ENCODE measurements around the gene SNX11.
"Not testable (repeated sequence)": the region's sequence is repeated elsewhere in the genome, so short reads cannot be mapped to it uniquely, and the experiment has no call there.

Gene SNX11

DNA sequence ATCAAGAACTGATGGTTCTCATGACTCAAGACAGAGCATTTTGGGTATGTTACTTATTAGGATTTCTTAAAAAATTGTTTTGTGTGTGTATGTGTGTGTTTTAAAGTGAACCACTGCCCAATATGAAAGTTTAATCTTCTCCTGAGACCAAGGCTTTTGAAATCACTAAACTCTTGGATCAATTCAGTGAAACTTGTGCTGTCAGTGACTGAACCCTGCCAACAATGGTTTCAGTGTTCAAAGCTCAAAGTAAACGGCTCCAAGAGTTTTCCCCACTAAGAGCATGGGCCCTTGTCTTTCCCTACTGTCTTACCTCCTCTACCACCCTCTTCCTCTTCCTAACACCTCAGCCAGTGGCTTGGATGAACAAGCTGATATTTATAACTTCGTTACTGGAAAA is 37.4 kb upstream of the SNX11 start:
- DNase-seq (ENCODE audit: extremely low read depth, insufficient read length): no peak
- TF ChIP-seq, protein P1, sequence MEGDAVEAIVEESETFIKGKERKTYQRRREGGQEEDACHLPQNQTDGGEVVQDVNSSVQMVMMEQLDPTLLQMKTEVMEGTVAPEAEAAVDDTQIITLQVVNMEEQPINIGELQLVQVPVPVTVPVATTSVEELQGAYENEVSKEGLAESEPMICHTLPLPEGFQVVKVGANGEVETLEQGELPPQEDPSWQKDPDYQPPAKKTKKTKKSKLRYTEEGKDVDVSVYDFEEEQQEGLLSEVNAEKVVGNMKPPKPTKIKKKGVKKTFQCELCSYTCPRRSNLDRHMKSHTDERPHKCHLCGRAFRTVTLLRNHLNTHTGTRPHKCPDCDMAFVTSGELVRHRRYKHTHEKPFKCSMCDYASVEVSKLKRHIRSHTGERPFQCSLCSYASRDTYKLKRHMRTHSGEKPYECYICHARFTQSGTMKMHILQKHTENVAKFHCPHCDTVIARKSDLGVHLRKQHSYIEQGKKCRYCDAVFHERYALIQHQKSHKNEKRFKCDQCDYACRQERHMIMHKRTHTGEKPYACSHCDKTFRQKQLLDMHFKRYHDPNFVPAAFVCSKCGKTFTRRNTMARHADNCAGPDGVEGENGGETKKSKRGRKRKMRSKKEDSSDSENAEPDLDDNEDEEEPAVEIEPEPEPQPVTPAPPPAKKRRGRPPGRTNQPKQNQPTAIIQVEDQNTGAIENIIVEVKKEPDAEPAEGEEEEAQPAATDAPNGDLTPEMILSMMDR (IDR thresholded peaks at IDR 0.05; ENCODE audit: insufficient read depth, low read length, poor library complexity, severe bottlenecking): no peak
- Histone ChIP-seq H3K36me3 (ENCODE audit: control insufficient read depth, insufficient read depth, low read length) (peaks cover 7% of the 10 kb centered on the region), H3K4me3 (replicated peaks; ENCODE audit: low read depth, low read length) (no peak overlapping the region), H3K27me3 (replicated peaks; ENCODE audit: control insufficient read depth, insufficient read depth, low read length) (no peaks in the 10 kb centered on the region)

DNA sequence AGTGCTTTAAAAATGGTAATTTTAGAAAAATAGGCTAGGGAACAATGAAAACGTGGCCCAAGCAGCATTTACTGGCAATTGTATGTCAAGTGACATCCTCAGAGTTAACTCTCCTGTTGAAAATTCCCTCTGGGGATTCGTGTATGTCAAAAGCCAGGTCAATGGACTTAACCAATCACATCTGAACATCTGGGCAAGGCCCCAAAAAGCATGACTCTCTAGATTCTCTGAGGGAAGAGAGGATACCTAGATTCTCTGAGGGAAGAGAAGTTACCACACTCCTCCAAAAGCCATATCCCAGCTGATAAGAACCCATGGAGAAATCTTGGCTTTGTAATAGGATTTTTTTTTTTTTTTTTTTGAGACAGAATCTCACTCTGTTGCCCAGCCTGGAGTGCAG is 35.9 kb upstream of the SNX11 start:
- no peak for DNase-seq (ENCODE audit: extremely low read depth, insufficient read length)
- Histone ChIP-seq H3K27me3 (replicated peaks; ENCODE audit: control insufficient read depth, insufficient read depth, low read length) (no peaks in the 10 kb centered on the region), H3K36me3 (ENCODE audit: control insufficient read depth, insufficient read depth, low read length) (peaks cover 6% of the 10 kb centered on the region), H3K4me3 (replicated peaks; ENCODE audit: low read depth, low read length) (no peak overlapping the region)
- TF ChIP-seq, protein P1 (IDR thresholded peaks at IDR 0.05; ENCODE audit: insufficient read depth, low read length, poor library complexity, severe bottlenecking): no peak

DNA sequence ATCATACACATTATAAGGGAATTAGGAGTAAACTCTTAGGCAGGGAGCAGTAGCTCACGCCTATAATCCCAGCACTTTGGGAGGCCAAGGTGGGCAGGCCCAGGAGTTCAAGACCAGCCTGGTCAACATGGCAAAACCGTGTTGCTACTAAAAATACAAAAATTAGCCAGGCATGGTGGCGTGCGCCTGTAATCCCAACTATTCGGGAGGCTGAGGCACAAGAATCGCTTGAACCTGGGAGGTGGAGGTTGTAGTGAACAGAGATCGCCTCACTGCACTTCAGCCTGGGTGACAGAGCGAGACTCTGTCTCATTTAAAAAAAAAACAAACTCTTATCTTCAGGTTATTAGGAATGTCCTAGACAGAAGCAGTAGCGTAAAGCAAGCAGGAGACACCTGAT is 34.8 kb upstream of the SNX11 start:
- not testable (repeated sequence) for H3K27me3 ChIP-seq (replicated peaks; ENCODE audit: control insufficient read depth, insufficient read depth, low read length); H3K36me3 ChIP-seq (ENCODE audit: control insufficient read depth, insufficient read depth, low read length); H3K4me3 ChIP-seq (replicated peaks; ENCODE audit: low read depth, low read length); DNase-seq (ENCODE audit: extremely low read depth, insufficient read length)

DNA sequence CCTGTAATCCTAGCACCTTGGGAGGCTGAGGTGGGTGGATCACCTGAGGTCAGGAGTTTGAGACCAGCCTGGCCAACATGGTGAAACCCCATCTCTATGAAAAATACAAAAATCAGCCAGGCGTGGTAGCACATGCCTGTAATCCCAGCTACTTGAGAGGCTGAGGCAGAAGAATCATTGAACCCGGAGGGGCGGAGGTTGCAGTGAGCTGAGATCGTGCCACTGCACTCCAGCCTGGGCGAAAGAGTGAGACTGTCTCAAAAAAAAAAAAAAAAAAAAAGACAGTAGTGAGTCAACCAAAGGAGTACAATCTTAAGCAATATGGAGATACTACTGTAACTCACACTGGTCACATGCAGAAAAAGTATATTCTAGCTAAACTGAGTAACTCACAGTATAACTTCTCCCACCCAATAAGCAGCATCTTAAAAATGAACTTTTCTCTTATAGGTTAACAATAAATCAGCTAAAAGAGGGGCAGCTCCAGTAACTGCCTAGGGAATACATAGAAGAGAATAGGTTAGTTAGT is 33.9 kb upstream of the SNX11 start:
- H3K4me3 ChIP-seq (replicated peaks; ENCODE audit: low read depth, low read length); DNase-seq (ENCODE audit: extremely low read depth, insufficient read length); H3K36me3 ChIP-seq (ENCODE audit: control insufficient read depth, insufficient read depth, low read length): not testable (repeated sequence)

DNA sequence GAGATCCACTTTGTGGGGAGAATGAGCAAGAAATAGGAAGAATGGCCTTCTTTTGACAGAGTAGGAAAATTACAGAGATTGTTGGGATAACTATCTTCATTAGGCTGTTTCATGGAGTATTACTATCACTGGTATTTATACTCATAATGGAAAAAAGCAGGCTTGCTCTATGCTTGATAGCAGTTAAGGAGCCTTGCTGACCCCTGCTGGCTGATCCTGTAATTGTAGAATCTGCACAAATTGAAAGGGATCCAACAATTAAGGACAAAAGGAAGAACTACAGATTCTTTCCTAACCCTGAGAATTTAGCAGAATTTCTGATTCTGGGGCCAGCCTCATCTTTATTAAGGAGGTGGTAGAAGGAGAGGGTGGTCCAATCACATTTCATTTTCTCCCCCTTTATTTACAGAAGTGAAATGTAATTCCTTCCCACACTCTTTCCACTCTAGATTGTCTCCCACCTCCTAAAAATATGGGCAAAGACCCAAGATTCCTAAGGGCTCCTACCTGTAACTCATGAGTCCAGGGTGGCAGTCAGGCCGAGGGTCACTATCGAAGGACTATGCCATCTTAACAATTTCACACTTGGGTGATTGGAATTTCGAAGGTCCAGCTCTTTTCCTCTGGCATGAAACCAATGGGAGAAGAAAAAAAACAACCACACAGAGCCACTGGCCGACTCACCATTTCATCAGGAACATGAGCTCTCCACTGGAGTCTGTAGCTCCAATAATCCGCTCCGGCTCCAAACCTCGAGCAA is 33.1 kb upstream of the SNX11 start:
- H3K36me3 ChIP-seq (ENCODE audit: control insufficient read depth, insufficient read depth, low read length): peaks cover 6% of the 10 kb centered on the region
- H3K4me3 ChIP-seq (replicated peaks; ENCODE audit: low read depth, low read length): no peak overlapping the region
- H3K27me3 ChIP-seq (replicated peaks; ENCODE audit: control insufficient read depth, insufficient read depth, low read length): no peaks in the 10 kb centered on the region
- no peak for DNase-seq (ENCODE audit: extremely low read depth, insufficient read length)
- TF ChIP-seq, protein P1 (IDR thresholded peaks at IDR 0.05; ENCODE audit: insufficient read depth, low read length, poor library complexity, severe bottlenecking): peak; percentile 74

More for the DNA sequence above, 33.9 kb upstream of the SNX11 start:
- not testable (repeated sequence) for H3K27me3 ChIP-seq (replicated peaks; ENCODE audit: control insufficient read depth, insufficient read depth, low read length)

DNA sequence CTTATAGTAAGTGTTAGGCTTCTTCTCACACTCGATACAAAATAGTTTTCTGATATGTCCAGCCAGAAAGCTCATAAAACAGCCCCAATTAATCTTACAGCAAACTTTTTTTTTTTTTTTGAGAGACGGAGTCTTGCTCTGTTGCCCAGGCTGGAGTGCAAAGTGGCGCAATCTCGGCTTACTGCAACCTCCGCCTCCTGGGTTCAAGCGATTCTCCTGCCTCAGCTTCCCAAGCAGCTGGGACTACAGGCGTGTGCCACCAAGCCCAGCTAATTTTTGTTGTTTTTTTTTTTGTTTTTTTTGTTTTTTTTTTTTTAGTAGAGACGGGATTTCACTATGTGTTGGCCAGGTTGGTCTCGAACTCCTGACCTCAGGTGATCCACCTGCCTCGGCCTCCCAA is 30.4 kb upstream of the SNX11 start:
- not testable (repeated sequence) for DNase-seq (ENCODE audit: extremely low read depth, insufficient read length); H3K27me3 ChIP-seq (replicated peaks; ENCODE audit: control insufficient read depth, insufficient read depth, low read length); H3K36me3 ChIP-seq (ENCODE audit: control insufficient read depth, insufficient read depth, low read length); H3K4me3 ChIP-seq (replicated peaks; ENCODE audit: low read depth, low read length)

DNA sequence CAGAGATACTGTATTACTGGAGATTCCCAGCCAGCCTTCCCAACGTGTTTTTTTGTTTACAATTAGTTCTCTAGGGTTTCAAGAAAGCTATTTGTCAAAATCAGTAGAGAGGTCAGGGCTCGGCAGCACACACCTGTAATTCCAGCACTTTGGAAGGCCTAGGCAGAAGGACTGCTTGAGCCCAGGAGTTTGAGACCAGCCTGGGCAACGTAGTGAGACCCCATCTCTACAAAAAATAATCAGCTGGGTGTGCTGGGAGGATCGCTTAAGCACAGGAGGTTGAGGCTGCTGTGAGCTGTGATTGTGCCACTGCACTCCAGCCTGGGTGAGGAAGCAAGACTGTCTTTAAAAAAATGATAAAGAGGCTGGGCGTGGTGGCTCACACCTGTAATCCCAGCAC is 25.7 kb upstream of the SNX11 start:
- TF ChIP-seq, protein P1 (IDR thresholded peaks at IDR 0.05; ENCODE audit: insufficient read depth, low read length, poor library complexity, severe bottlenecking): no peak
- DNase-seq (ENCODE audit: extremely low read depth, insufficient read length): no peak
- Histone ChIP-seq H3K36me3 (ENCODE audit: control insufficient read depth, insufficient read depth, low read length) (no peaks in the 10 kb centered on the region; the same call in 1 of the 2 replicates), H3K4me3 (replicated peaks; ENCODE audit: low read depth, low read length) (no peak overlapping the region), H3K27me3 (replicated peaks; ENCODE audit: control insufficient read depth, insufficient read depth, low read length) (no peaks in the 10 kb centered on the region)

Measured in GM06990 (cell line).